Measurements from ENCODE around the gene UACA.

The UACA gene

GRCh38 chr15:70786996-70787395 is 23.6 kb upstream of the UACA start:
- DNase-seq = no peak

GRCh38 chr15:70783610-70784022 is 20.3 kb upstream of the UACA start:
- DNase-seq = no peak

GRCh38 chr15:70783041-70783440 is 19.7 kb upstream of the UACA start:
- DNase-seq = no peak

- DNase-seq = no peak
Measured at GRCh38 chr15:70781236-70781635, 17.9 kb upstream of the UACA start.

- no peak for DNase-seq
Measured at GRCh38 chr15:70778258-70779076, 15.1 kb upstream of the UACA start.

- no peak for DNase-seq
Measured at GRCh38 chr15:70777170-70777926, 14.0 kb upstream of the UACA start.

- no peak for DNase-seq
Measured at GRCh38 chr15:70775160-70775559, 11.8 kb upstream of the UACA start.

- no peak for DNase-seq
Measured at GRCh38 chr15:70772402-70772801, 9.0 kb upstream of the UACA start.

- DNase-seq = no peak
Measured at GRCh38 chr15:70770863-70771262, 7.5 kb upstream of the UACA start.

GRCh38 chr15:70768257-70768883 is 5.0 kb upstream of the UACA start:
- DNase-seq = no peak

- DNase-seq = no peak
Measured at GRCh38 chr15:70767667-70768066, 4.3 kb upstream of the UACA start.

- DNase-seq = peak; percentile 24
Measured at GRCh38 chr15:70766597-70766996, 3.2 kb upstream of the UACA start.

- DNase-seq = no peak
Measured at GRCh38 chr15:70765504-70766281, 2.3 kb upstream of the UACA start.

GRCh38 chr15:70763950-70764730 is 782 bp upstream of the UACA start:
- no peak for DNase-seq

- DNase-seq = peak; percentile 1
Measured at GRCh38 chr15:70762469-70763119, 764 bp downstream of the UACA start.

GRCh38 chr15:70761931-70762468 is 1.4 kb downstream of the UACA start:
- no peak for DNase-seq

- DNase-seq = no peak
Measured at GRCh38 chr15:70761046-70761445, 2.3 kb downstream of the UACA start.

- DNase-seq = no peak
Measured at GRCh38 chr15:70758790-70759462, 4.4 kb downstream of the UACA start.

- no peak for DNase-seq
Measured at GRCh38 chr15:70757627-70758026, 5.7 kb downstream of the UACA start.

GRCh38 chr15:70754862-70755261 is 8.5 kb downstream of the UACA start:
- no peak for DNase-seq
